Measurements from ENCODE around the gene ZNF506. TPM values are rescaled to one million over a fixed set of nuclear protein-coding genes. Genes with fewer than 3 reads are reported as not detected.
A peak's percentile ranks its signal among the peaks of the same experiment; 100 is the strongest.
"Not testable (repeated sequence)": the region's sequence is repeated elsewhere in the genome, so short reads cannot be mapped to it uniquely, and the experiment has no call there.

Gene ZNF506
- polyA plus RNA-seq, 3 donors: 33.0 to 34.6 (median 33.8) TPM

DNA sequence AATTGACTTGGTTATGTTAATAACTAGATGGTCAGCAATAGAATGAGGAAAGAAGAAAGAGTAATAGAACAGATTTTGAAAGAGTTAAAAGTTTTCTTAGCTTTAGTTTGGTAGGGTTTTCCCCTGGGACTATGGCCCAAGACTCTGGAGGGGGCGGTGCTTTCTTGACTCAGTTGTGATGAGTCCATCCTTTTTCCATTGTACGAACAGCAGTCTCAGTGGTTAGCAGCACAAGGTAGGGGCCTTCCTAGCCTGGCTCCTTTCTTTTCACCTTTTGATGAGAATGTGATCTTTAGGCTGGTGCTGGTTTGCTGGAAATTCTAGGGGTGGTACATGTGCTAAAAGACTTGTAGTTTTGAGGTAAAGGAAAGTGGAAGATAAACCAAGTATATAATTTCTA lies 38.8 kb downstream of the ZNF506 start:
- no peak for DNase-seq (ENCODE audit: low read depth in 3 of 3, low spot score in 2 of 3)

DNA sequence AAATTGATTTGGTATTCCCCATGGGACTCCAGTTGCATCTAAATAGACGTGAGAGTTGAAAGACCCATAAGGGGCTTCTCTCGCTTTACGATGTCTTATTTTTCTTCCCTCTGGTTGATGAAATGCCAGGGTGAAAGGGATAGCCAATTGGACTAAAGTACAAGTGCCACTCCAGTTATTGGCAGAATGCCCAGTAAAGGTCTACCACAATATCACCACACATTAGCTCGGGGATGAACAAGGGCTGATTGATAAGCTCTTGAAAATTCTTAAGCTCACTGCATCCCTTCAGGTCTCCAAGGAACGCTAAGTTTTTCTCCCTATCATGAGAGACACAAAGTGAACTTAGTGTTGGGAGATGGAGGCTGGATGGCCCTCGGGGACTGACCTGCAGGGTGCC lies 39.8 kb downstream of the ZNF506 start:
- not testable (repeated sequence) for DNase-seq (ENCODE audit: low read depth in 3 of 3, low spot score in 2 of 3)

- DNase-seq (ENCODE audit: low read depth in 3 of 3, low spot score in 2 of 3): no peak
Measured at GRCh38 chr19:19778666-19779065, 42.9 kb downstream of the ZNF506 start.

DNA sequence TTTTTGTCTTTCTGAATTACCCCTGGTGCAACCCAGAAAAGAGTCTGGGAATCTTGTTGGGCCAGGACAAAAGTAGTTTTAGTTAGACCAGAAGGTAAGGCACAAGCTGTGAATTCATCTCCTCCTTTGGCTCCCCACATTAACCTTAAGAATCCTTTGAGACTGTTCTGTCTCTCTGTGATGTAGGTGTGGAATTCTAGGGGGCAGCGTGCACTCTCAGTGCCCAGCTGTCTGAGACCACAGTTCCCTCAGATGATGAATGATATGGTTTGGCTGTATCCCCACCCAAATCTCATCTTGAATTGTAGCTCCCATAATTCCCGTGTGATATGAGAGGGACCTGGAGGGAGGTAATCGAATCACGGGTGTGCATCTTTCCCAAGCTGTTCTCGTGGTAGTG lies 43.9 kb downstream of the ZNF506 start:
- DNase-seq (ENCODE audit: low read depth in 3 of 3, low spot score in 2 of 3): no peak

- peak; percentile 94 to 95 (median 95) for DNase-seq (ENCODE audit: low read depth in 3 of 3, low spot score in 2 of 3)
Measured at GRCh38 chr19:19776206-19777008, 45.1 kb downstream of the ZNF506 start.

DNA sequence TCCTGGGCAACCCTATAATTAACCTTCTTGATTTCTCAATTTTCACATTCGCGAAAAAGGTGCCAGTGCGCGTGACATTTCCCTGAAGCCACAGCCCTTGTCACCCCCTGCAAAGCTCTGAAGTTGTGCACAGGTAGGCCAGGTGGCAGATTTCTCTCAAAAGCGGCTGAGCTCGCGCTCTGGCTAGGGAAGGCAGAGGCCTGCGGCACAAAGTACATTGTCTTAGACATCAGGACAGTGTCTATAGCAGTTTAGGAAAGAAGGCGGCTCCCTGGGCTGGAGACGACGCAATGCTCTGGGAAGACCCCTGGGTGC lies 45.7 kb downstream of the ZNF506 start:
- DNase-seq (ENCODE audit: low read depth in 3 of 3, low spot score in 2 of 3): no peak

GRCh38 chr19:19774354-19775033 lies 47.1 kb downstream of the ZNF506 start:
- no peak for DNase-seq (ENCODE audit: low read depth in 3 of 3, low spot score in 2 of 3)

- DNase-seq (ENCODE audit: low read depth in 3 of 3, low spot score in 2 of 3): not testable (repeated sequence)
Measured at GRCh38 chr19:19771963-19772362, 49.6 kb downstream of the ZNF506 start.

GRCh38 chr19:19769971-19770370 lies 51.6 kb downstream of the ZNF506 start:
- DNase-seq (ENCODE audit: low read depth in 3 of 3, low spot score in 2 of 3): not testable (repeated sequence)

DNA sequence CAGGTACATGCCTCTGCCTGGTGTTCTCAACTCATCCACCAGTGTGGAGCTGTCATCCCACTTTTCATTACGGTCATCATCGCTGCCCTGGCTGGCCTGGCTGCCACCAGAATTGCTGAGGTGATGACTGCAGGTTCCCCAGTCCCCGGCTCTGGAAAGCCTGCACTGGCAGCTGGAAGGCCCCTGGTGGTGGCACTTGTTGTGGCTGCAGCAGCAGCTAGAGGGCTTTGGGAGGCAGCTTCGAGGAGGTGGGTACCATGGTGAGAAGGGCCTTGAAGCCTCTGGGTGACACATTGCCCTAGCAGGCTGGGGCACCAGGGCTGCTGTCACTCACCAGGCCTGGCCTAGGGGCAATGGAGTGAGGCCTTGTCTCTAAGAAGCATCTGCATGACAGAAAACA lies 63.4 kb downstream of the ZNF506 start:
- no peak for DNase-seq (ENCODE audit: low read depth in 3 of 3, low spot score in 2 of 3)

DNA sequence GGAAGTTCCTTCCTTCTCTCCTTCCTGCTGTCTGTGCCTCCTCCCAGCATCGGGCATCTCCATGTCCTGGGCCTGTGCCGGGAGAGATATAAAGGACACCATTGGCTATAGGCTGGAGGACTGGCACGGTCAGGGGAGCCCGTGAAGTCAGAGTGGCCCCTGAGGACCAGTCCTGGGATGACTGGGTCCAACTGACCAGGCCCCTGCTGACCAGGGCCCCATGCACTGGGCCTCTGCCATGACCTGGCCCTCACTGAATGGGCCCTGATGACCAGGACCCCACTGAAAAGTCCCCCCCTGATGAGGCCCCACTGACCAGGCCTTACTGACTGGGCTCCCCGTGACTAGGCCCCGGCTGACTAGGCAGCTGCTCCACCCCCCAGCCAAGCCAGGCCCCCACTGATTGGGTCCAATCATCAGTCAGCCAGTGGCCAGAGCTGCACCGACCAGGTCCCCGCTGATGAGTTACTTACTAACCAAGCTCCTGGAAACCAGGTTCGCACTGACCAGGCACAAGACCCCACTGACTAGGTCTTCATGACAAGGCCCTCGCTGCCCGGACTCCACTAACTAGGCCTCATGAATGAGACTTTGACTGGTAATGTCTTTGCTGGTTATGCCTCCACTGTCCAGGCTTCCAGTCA lies 68.7 kb downstream of the ZNF506 start:
- DNase-seq (ENCODE audit: low read depth in 3 of 3, low spot score in 2 of 3): no peak

- no peak for DNase-seq (ENCODE audit: low read depth in 3 of 3, low spot score in 2 of 3)
Measured at GRCh38 chr19:19751846-19752245, 69.7 kb downstream of the ZNF506 start.

DNA sequence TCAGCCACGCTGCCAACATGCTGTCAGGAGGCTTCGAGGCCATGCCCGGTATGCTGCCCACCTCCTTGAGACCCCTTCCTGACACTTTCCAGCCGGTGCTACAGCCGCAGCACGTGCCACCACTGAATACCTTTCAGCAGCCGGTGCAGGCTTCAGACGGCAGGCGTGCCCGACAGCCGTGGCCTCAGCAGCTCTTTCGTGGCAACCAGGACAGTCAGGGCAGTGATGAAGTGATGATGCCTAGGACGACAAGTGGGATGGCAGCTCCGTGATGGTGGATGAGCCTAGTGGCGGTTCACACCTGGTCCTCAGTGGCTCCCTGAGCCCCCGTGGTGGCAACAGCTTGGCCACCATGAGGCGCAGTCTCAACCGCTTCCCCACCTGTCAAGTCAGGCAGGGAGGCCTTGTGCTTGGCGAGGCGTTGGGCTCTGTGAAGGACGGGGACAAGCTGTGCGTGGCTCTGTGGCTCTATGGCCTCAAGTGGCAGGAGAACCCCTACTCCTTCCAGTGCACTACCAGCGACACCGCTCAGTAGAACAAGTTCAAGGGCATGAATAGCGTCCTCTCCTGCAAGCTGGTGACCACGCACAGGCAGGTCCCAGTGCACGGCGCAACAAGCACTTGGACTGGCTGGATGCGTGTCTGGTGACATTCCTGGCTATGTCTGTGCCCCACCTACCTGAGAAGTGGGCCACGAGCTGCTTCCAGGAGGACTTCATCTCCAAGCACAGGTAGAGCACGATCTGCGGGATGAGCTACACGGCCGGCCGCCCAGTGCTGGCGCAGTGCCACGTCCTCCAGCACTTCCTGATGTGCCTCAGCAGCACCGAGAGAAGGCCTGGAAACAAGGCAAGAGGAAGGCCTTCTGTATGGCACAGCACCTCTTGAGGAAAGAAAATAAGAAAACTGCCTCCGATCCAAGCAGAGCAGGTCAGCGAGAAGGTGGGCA lies 70.4 kb downstream of the ZNF506 start:
- DNase-seq (ENCODE audit: low read depth in 3 of 3, low spot score in 2 of 3): no peak

GRCh38 chr19:19749908-19750841 lies 71.4 kb downstream of the ZNF506 start:
- DNase-seq (ENCODE audit: low read depth in 3 of 3, low spot score in 2 of 3): no peak

- DNase-seq (ENCODE audit: low read depth in 3 of 3, low spot score in 2 of 3): no peak
Measured at GRCh38 chr19:19749117-19749907, 72.2 kb downstream of the ZNF506 start.

DNA sequence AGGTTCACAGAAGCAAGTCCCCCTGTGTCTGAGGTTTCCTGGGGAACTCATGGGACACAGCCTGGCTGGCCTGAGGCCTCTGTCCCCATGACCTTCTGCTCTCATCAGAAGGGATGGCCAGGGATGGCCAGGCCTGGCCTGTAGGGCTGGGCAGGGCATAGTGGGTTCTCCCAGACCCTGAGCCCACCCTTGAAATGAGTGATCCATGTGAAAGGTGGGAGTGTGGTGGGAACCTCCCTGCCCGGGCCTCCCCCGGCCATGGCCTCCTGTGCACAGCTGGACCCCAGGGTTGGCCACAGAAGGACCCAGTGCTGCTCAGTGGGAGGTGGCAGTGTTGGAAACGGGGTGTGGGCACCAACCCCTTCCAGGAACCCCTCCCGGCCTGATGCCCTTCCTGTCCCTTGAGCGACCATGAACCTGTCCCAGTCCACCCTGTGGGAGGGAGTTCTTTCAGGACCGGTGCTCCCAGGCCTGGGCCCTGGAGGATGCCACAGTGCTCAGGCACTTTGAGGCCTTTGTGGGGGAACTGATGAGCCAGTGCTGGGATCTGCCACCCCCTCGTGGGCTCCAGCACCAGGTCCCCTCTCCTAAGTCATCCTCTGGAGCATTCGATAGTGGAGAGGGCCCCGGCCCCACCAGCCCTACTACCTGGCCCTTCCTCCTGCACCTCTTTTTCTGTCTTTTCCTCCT lies 73.2 kb downstream of the ZNF506 start:
- no peak for DNase-seq (ENCODE audit: low read depth in 3 of 3, low spot score in 2 of 3)

- DNase-seq (ENCODE audit: low read depth in 3 of 3, low spot score in 2 of 3): no peak
Measured at GRCh38 chr19:19747357-19748220, 74.0 kb downstream of the ZNF506 start.

Data from right renal cortex interstitium (tissue), 3 donors.